HG03432 (cell line): Measurements from ENCODE around the gene DCTN3.
A peak's percentile ranks its signal among the peaks of the same experiment; 100 is the strongest.

Source experiments
- ATAC-seq: cut with Tn5 transposase; IDR thresholded peaks from one replicate; pipeline ENCODE4 v1.9.1; 2021; ENCODE audit warnings: mild to moderate bottlenecking, moderate library complexity; ENCODE audit not compliant: unreplicated experiment

DCTN3 gene

GRCh38 chr9:34620061-34620994 lies at the start of gene DCTN3:
DCTN3 (minus strand) TSS chr9:34620495; CDS start chr9:34620464, 31 bp downstream.
- ATAC-seq = peak; percentile 99

- peak; percentile 72 for ATAC-seq
These were observed 45.3 kb upstream of the DCTN3 start for GRCh38 chr9:34665381-34666250.

DNA sequence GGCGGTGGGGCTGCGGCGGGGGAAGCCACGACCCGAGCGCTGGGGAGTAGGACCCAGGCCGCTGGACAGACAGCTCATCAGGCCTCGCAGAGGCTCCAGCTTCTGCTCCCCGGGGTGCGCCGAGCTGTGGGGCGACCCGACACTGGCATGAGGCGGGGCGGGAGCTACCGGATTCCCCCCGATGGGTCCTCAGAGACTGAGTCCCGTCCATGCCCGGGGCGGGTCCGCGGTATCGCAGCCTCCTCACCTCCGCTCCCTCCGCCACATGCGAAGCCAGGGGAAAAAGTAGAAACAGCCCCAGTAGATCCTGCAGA lies 44.7 kb upstream of the DCTN3 start:
- ATAC-seq = peak; percentile 29

- ATAC-seq = peak; percentile 61
These were observed 44.2 kb upstream of the DCTN3 start for GRCh38 chr9:34664281-34665066.

DNA sequence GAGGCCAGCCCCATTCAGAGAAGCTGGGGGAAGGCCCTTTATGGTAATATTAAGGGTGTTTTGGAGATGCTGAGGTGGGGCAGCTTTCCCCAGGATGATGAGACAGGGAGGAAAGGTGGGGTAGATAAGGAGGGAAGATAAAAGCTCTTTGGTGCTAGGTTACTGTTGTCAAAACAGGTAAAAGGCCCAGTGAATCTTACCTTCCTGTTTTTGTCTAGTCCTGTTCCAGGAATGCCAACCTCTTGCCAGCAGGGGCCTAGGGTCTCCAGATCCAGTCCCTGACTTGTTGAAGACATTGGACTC lies 43.0 kb upstream of the DCTN3 start:
- no peak for ATAC-seq

DNA sequence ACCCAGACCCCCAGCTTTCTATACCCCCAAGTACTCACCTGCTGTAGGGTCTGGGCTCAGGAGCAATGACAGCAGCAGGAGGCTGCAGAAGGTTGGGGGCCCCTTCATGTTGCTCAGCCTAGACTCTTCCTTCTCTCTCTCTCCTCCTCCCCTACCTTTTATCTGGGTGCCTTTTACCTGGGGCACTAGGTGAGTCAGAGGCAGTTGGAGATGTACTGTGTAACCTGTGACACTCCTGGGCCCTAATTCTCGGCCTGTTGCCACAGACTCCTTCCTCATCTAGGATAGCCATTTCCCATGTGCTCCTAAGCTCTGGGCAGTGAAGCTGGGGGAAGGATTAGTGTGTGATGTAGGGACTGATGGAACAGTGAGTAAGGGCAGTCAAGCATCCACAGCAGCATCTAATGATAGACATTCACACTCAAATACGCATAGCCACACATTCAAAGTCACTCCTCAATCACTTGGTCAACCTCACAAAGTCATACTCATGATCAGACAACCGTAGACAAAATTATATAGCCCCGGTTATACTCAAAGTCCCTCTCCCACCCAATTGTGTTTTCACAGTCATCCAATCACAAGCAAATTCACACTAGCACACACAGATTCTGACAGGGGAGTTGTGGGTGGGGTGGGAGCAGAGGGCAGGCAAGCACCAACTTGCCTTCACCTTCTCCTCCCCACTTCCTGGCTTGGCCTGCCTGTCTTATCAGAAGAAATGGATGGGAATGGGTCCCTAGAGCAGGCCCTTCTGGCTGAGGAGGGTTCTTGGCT lies 42.4 kb upstream of the DCTN3 start, which contains the start of gene CCL27:
TSS of gene CCL27 (minus strand) at position 132 of the 777 bp plus-strand sequence. CDS start at position 108, 24 bp downstream.
- ATAC-seq = no peak

GRCh38 chr9:34659592-34660253 lies 39.4 kb upstream of the DCTN3 start:
- ATAC-seq = no peak

- ATAC-seq = no peak
These were observed 38.2 kb upstream of the DCTN3 start for GRCh38 chr9:34658461-34658860.

- ATAC-seq = no peak
These were observed 36.7 kb upstream of the DCTN3 start for GRCh38 chr9:34656992-34657391.

- no peak for ATAC-seq
These were observed 35.1 kb upstream of the DCTN3 start for GRCh38 chr9:34655394-34655793.

GRCh38 chr9:34654323-34655051 lies 34.2 kb upstream of the DCTN3 start:
- ATAC-seq = no peak

DNA sequence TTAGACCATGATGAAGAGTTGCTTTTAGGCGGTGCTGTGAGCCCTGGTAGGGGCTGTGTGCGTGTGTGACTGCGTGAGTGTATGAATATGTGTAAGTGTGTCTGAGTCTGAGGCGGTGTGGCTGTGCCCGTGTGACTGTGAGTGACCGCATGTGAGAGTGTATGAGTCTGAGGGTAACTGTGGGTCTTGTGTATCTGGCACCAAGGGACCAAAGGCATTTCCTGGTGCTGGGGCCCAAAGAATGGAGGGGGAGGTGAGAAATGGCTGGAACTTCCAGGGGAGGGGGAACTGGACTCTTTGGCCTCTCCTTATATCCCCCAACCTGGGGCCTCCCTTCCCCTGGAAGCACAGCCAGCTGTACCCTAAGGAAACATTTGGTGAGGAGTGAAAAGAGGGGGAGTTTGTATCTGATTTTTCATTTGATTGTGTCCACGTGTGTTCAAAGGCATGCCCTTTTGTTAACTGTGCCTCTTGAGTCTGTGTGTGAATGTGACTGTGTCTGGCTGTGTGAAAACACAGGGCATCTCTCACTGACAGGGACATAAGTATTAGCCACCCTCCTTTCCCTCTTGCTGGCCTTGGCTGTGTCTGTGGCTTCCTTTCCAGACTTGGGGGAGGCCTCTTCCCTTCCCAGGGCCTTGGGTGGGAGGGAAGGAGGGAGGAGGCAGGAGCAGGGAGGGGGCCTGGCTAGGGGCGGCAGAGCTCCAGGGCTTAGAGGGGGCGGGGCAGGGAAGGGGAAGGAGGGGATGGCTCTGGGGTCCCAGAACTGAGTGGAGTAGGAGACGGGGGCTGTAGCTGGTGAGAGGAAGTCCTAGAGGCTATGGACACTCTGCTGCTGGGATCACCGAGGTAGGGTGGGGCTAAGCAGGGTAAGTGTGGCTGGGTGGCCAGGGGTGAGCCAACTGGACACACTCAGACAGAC lies 33.1 kb upstream of the DCTN3 start:
- no peak for ATAC-seq

GRCh38 chr9:34652602-34653000 lies 32.3 kb upstream of the DCTN3 start:
- ATAC-seq = no peak

- ATAC-seq = no peak
These were observed 31.7 kb upstream of the DCTN3 start, which contains the start of gene IL11RA for GRCh38 chr9:34651876-34652601. IL11RA (plus strand) TSS chr9:34652185; CDS start chr9:34655218, 3,033 bp downstream.

GRCh38 chr9:34651321-34651720 lies 31.0 kb upstream of the DCTN3 start:
- ATAC-seq = no peak

DNA sequence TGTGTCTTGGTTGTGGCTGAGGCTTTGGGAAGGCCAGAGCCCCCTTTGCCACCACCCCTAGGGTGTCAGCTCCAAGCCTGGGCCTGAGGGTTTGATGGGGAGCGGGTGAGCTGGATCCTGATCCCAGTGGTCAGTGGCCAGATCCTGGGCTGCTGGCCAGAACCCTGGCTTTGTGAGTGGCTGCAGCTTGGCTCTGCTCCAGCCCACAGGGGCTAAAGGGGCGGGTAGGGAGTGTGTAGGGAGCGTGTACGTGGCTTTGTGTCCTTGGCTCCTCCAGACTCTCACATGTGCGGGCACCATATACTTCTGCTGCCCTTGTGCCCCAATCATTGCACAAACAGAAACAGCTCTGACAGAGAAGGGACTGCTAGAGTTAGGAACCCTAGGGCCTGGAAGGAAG lies 30.5 kb upstream of the DCTN3 start:
- no peak for ATAC-seq

DNA sequence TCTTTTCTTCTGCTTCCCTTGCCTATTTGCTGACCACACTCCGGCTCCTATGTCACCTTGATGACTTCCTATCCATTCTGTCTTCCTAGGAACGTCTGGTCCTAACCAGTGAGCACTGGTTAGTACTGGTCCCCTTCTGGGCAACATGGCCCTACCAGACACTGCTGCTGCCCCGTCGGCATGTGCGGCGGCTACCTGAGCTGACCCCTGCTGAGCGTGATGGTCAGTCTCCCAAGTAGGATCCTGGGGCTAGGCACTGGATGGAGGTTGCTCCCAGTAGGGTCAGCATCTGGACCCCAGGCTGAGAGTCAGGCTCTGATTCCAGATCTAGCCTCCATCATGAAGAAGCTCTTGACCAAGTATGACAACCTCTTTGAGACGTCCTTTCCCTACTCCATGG lies 28.4 kb upstream of the DCTN3 start:
- ATAC-seq = no peak
